ENCODE data around the gene BAZ2A.

- TF ChIP-seq POLR2A (IDR thresholded peaks at IDR 0.05) = no peak
- no peak for TF ChIP-seq CTCF (IDR thresholded peaks at IDR 0.05 in 8 of 11, conservative IDR thresholded peaks at IDR 0.05 in 3 of 11)
- TF ChIP-seq POLR2AphosphoS5 (IDR thresholded peaks at IDR 0.05) = no peak
Measured at GRCh38 chr12:56571121-56571520, 59.0 kb downstream of the BAZ2A start.

Data from spleen (tissue), 7 donors.